ENCODE data around the gene LDLR. TPM values are rescaled to one million over a fixed set of nuclear protein-coding genes. Genes with fewer than 3 reads are reported as not detected.

Gene LDLR
- total and polyA plus RNA-seq, 2 of the 4 experiments (the other 2 are of a cell fraction), result 45.2 to 53.8 TPM

GRCh38 chr19:11079999-11080398 is 9.3 kb upstream of the LDLR start:
- Histone ChIP-seq H4K20me1 (ENCODE audit: insufficient read depth, low read length) (no peaks in the 10 kb centered on the region), H4K8ac (ENCODE audit: low read depth in 2 of 2, low read length in 2 of 2) (no peak overlapping the region), H2BK120ac (ENCODE audit: low read depth, low read length) (no peak overlapping the region), H2AK9ac (replicated peaks; ENCODE audit: low read depth, low read length, poor library complexity) (no peak overlapping the region), H3K4me1 (ENCODE audit: control insufficient read depth, insufficient read depth, low read length) (peaks cover 7% of the 10 kb centered on the region), H3K4me3 (ENCODE audit: insufficient read depth, low read depth, low read length) (no peak overlapping the region), H3K36me3 (ENCODE audit: control insufficient read depth, insufficient read depth, low read length) (no peaks in the 10 kb centered on the region), H2AK5ac (ENCODE audit: low read depth, low read length) (no peak overlapping the region), H2BK20ac (ENCODE audit: low read depth, low read length) (no peak overlapping the region), H3K4me2 (ENCODE audit: low read depth, low read length) (no peak overlapping the region), H3K4ac (ENCODE audit: low read depth, low read length) (no peak overlapping the region), H3K27ac (ENCODE audit: insufficient read depth, low read length) (no peak overlapping the region), H3K14ac (replicated peaks; ENCODE audit: low read depth, low read length) (no peak overlapping the region), H3K79me1 (ENCODE audit: low read depth in 1 of 2, low read length in 2 of 2) (no peaks in the 10 kb centered on the region), H3K56ac (ENCODE audit: extremely low read depth, insufficient read depth, low read length) (no peak overlapping the region), H3K9me3 (ENCODE audit: control insufficient read depth, insufficient read depth, low read length) (no peaks in the 10 kb centered on the region), H2BK5ac (ENCODE audit: low read depth, low read length, poor library complexity, severe bottlenecking) (no peak overlapping the region), H4K5ac (ENCODE audit: low read depth, low read length) (no peak overlapping the region), H3K18ac (ENCODE audit: low read depth, low read length) (no peak overlapping the region), H3K9ac (ENCODE audit: low read depth, low read length) (no peak overlapping the region), H3K9me1 (ENCODE audit: insufficient read depth, low read length) (peaks cover 9% of the 10 kb centered on the region; the same call in 1 of the 2 replicates), H2AFZ (replicated peaks; ENCODE audit: low read length, poor library complexity) (no peak overlapping the region), H3K23ac (ENCODE audit: low read depth, low read length) (no peak overlapping the region), H2BK15ac (ENCODE audit: low read depth, low read length) (no peak overlapping the region), H3K27me3 (ENCODE audit: control insufficient read depth, insufficient read depth, low read length) (no peaks in the 10 kb centered on the region), H4K91ac (ENCODE audit: insufficient read depth, low read depth, low read length) (no peak overlapping the region)
- DNase-seq (no peak), ATAC-seq (ENCODE audit: low read depth) (no peak)
- 97% methylated on average over 5 of the region's 9 CpGs; no CpG with 5 or more reads in 1 of the 2 experiments for WGBS, 2 experiments (ENCODE audit: extremely low coverage in 2 of 2, insufficient read length in 1 of 2)
- ChIA-PET POLR2A (ENCODE audit: unreplicated experiment) (no interaction called here), CTCF (interaction anchor here (0.9 kb wide), 1 partner anchor 16 kb away, joined by 3 read pairs; no protein-coding TSS in a partner anchor)
- TF ChIP-seq CTCF (conservative IDR thresholded peaks at IDR 0.05; ENCODE audit: low read depth, low read length) (no peak), ELK1 (IDR thresholded peaks at IDR 0.05; ENCODE audit: borderline replicate concordance, low read depth, low read length) (no peak), NFE2L2 (IDR thresholded peaks at IDR 0.05; ENCODE audit: low read depth, low read length) (no peak), CEBPB (IDR thresholded peaks at IDR 0.05; ENCODE audit: low read depth, low read length) (no peak), POLR2A (IDR thresholded peaks at IDR 0.05; ENCODE audit: low read depth, low read length) (no peak), USF2 (IDR thresholded peaks at IDR 0.05; ENCODE audit: low read depth, low read length) (no peak), FOS (IDR thresholded peaks at IDR 0.05; ENCODE audit: low read depth, low read length) (no peak)
- no TSS peak for BruUV-seq (replicated peaks)
- intact Hi-C loops (cut with micrococcal nuclease) (no loop called here), in situ Hi-C loops (cut with MboI; ENCODE audit: low sequenced_read_pairs) (no loop called here), dilution Hi-C loops (cut with HindIII; ENCODE audit: low sequenced_read_pairs, unreplicated experiment) (no loop called here)
